ENCODE data around the gene FAM180A. TPM values are rescaled to one million over a fixed set of nuclear protein-coding genes. Genes with fewer than 3 reads are reported as not detected.

Gene FAM180A
- total and polyA plus RNA-seq, 2 donors (not counting 1 experiment from before 2014, with no cell fraction given), result not detected

DNA sequence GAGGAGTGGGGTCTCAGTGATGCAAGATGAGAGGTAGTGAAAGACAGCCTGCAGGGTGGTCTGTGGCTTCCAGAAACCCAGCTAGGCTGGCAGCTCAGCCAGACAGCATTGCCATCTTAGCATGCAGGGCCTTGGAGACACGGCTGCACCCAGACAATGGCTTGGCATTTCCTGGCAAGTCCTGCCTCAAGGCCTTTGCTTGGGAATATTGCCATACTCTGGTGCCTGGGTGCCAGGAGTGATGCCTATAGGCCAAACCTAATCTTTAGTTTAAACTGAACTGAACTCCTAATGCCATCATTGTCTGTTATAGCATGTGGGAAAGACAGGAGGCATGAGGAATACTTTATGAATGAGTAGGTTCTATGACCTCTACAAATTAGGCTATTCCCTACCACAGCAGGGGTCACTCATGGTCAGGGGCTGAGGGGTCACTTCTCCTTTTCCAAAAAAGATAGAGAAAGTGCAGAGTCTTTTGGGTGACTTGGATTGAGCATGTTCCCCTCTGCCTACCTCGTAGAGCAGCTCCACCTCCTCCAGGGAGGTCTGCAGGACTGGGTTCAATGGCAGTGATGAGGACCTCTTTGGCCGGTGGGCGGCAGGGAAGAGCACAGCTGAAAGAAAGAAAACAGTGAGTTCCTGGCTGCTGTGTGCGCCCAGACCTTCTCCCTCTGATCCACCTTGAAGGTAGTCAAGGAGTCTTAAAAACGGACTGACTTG is 11.9 kb downstream of the FAM180A start:
- H3K27me3 ChIP-seq (replicated peaks in 1 of 4; ENCODE audit: control extremely low read depth in 1 of 4, control insufficient read depth in 3 of 4, insufficient read depth in 4 of 4, low read length in 3 of 4), result no peaks in the 10 kb centered on the region
- no peak for TF ChIP-seq EZH2 (IDR thresholded peaks at IDR 0.05; ENCODE audit: borderline replicate concordance, insufficient read depth, low read depth, low read length, poor library complexity, severe bottlenecking)
- TF ChIP-seq, protein P1, sequence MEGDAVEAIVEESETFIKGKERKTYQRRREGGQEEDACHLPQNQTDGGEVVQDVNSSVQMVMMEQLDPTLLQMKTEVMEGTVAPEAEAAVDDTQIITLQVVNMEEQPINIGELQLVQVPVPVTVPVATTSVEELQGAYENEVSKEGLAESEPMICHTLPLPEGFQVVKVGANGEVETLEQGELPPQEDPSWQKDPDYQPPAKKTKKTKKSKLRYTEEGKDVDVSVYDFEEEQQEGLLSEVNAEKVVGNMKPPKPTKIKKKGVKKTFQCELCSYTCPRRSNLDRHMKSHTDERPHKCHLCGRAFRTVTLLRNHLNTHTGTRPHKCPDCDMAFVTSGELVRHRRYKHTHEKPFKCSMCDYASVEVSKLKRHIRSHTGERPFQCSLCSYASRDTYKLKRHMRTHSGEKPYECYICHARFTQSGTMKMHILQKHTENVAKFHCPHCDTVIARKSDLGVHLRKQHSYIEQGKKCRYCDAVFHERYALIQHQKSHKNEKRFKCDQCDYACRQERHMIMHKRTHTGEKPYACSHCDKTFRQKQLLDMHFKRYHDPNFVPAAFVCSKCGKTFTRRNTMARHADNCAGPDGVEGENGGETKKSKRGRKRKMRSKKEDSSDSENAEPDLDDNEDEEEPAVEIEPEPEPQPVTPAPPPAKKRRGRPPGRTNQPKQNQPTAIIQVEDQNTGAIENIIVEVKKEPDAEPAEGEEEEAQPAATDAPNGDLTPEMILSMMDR (IDR thresholded peaks at IDR 0.05), result no peak
- ChIA-PET POLR2A (no interaction called here), CTCF (no interaction called here)
- H4K20me1 ChIP-seq (ENCODE audit: control insufficient read depth, insufficient read depth, low read length, poor library complexity, severe bottlenecking), result no peaks in the 10 kb centered on the region
- H3K27ac ChIP-seq (ENCODE audit: low read length in 2 of 2), result no peak overlapping the region
- H3K36me3 ChIP-seq (replicated peaks in 1 of 2; ENCODE audit: control extremely low read depth in 1 of 2, control insufficient read depth in 1 of 2, extremely low read depth in 1 of 2, insufficient read depth in 2 of 2, low read length in 1 of 2), result no peaks in the 10 kb centered on the region
- DNase-seq, result no peak
- H2AFZ ChIP-seq (ENCODE audit: insufficient read depth, low read depth, low read length, poor library complexity, severe bottlenecking), result no peak overlapping the region
- no peaks in the 10 kb centered on the region for H3K4me1 ChIP-seq (ENCODE audit: control insufficient read depth in 2 of 2, insufficient read depth in 2 of 2, low read length in 2 of 2)
- no peak for ATAC-seq (ENCODE audit: low read depth)
- Mint-ChIP-seq H3K4me1 (no peaks in the 10 kb centered on the region), H3K27ac (no peak overlapping the region), H3K9me3 (ENCODE audit: insufficient read depth) (no peaks in the 10 kb centered on the region), H3K4me3 (no peak overlapping the region), H3K27me3 (no peaks in the 10 kb centered on the region)
- intact Hi-C loops (cut with micrococcal nuclease), result no loop called here
- no peaks in the 10 kb centered on the region for H3K79me2 ChIP-seq (ENCODE audit: control insufficient read depth, insufficient read depth, low read length)
- no peak overlapping the region for H3K4me3 ChIP-seq (ENCODE audit: control extremely low read depth in 1 of 5, extremely low read depth in 1 of 5, insufficient read depth in 1 of 5, low read depth in 2 of 5, low read length in 4 of 5)
- no peak overlapping the region for H3K4me2 ChIP-seq (replicated peaks; ENCODE audit: low read depth, low read length, poor library complexity, severe bottlenecking)
- H3K9me3 ChIP-seq (ENCODE audit: control extremely low read depth in 1 of 3, control insufficient read depth in 2 of 3, insufficient read depth in 1 of 3, low read length in 2 of 3), result no peaks in the 10 kb centered on the region
- WGBS (ENCODE audit: insufficient coverage), result 93% methylated on average over 6 of the region's 6 CpGs
- H3K9ac ChIP-seq (ENCODE audit: low read length), result no peak overlapping the region

DNA sequence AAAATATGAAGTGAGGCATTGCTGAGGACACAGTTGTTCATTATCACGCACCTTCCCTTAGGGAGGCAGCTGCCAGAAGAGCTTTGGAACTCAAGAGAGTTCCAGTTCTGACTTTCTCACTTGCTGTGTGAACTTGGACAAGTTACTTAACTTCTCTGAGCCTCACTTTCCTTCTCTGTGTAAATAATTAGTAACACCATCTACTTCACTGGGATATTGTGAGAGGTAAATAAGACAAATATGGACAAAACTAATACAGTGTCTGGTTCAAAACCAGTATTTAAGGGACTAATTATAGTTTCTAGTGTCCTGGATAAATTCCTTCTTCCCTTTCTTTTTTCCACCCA is 14.3 kb downstream of the FAM180A start:
- intact Hi-C loops (cut with micrococcal nuclease), result no loop called here
- H3K27ac ChIP-seq (ENCODE audit: low read length in 2 of 2), result no peak overlapping the region
- ChIA-PET POLR2A (no interaction called here), CTCF (interaction anchor here (1.2 kb wide), 1 partner anchor 10 kb away, joined by 3 read pairs; no protein-coding TSS in a partner anchor)
- DNase-seq, result no peak
- WGBS (ENCODE audit: insufficient coverage), result 80% methylated on average over 1 of the region's 1 CpG
- no peaks in the 10 kb centered on the region for H4K20me1 ChIP-seq (ENCODE audit: control insufficient read depth, insufficient read depth, low read length, poor library complexity, severe bottlenecking)
- H3K79me2 ChIP-seq (ENCODE audit: control insufficient read depth, insufficient read depth, low read length), result no peaks in the 10 kb centered on the region
- H3K36me3 ChIP-seq (replicated peaks in 1 of 2; ENCODE audit: control extremely low read depth in 1 of 2, control insufficient read depth in 1 of 2, extremely low read depth in 1 of 2, insufficient read depth in 2 of 2, low read length in 1 of 2), result no peaks in the 10 kb centered on the region
- no peak overlapping the region for H2AFZ ChIP-seq (ENCODE audit: insufficient read depth, low read depth, low read length, poor library complexity, severe bottlenecking)
- no peak for ATAC-seq (ENCODE audit: low read depth)
- no peak overlapping the region for H3K4me3 Mint-ChIP-seq
- no peak overlapping the region for H3K4me3 ChIP-seq (ENCODE audit: control extremely low read depth in 1 of 5, extremely low read depth in 1 of 5, insufficient read depth in 1 of 5, low read depth in 2 of 5, low read length in 4 of 5)
- TF ChIP-seq, protein P1 (IDR thresholded peaks at IDR 0.05), result no peak
- no peak for TF ChIP-seq EZH2 (IDR thresholded peaks at IDR 0.05; ENCODE audit: borderline replicate concordance, insufficient read depth, low read depth, low read length, poor library complexity, severe bottlenecking)
- H3K27me3 ChIP-seq (replicated peaks in 1 of 4; ENCODE audit: control extremely low read depth in 1 of 4, control insufficient read depth in 3 of 4, insufficient read depth in 4 of 4, low read length in 3 of 4), result no peaks in the 10 kb centered on the region
- no peak overlapping the region for H3K9ac ChIP-seq (ENCODE audit: low read length)
- no peaks in the 10 kb centered on the region for H3K4me1 ChIP-seq (ENCODE audit: control insufficient read depth in 2 of 2, insufficient read depth in 2 of 2, low read length in 2 of 2)
- no peaks in the 10 kb centered on the region for H3K27me3 Mint-ChIP-seq
- no peak overlapping the region for H3K4me2 ChIP-seq (replicated peaks; ENCODE audit: low read depth, low read length, poor library complexity, severe bottlenecking)
- H3K9me3 Mint-ChIP-seq (ENCODE audit: insufficient read depth), result no peaks in the 10 kb centered on the region
- no peaks in the 10 kb centered on the region for H3K9me3 ChIP-seq (ENCODE audit: control extremely low read depth in 1 of 3, control insufficient read depth in 2 of 3, insufficient read depth in 1 of 3, low read length in 2 of 3)
- H3K4me1 Mint-ChIP-seq, result no peaks in the 10 kb centered on the region
- H3K27ac Mint-ChIP-seq, result no peak overlapping the region

Data from B cell (primary cell).